Lower leg skin (tissue), 4 donors: ENCODE results near the gene TLX1. TPM values are rescaled to one million over a fixed set of nuclear protein-coding genes. Genes with fewer than 3 reads are reported as not detected.

Experiments used
- DNase-seq, 2 donors: peaks; one replicate each; pipeline ENCODE4 v3.0.0-alpha.2; 2019; ENCODE audit warnings: low spot score in 2 of 2
- H3K4me3 ChIP-seq: fragments of 200-600 bp; sonication (generic); 2 replicates; pipeline ENCODE4 v1.5.1; 2017; ENCODE audit warnings: mild to moderate bottlenecking, low read depth; ENCODE audit not compliant: poor library complexity, severe bottlenecking
- CTCF ChIP-seq, 3 donors: fragments of 450-650 bp; IDR thresholded peaks; one replicate each; pipeline ENCODE4 v1.5.1; 2016; ENCODE audit warnings: antibody characterized with exemption in 3 of 3, mild to moderate bottlenecking in 3 of 3, moderate library complexity in 2 of 3
- POLR2A ChIP-seq, 2 donors: fragments of 450-650 bp; IDR thresholded peaks; one replicate each; pipeline ENCODE4 v1.6.1; 2016 to 2017; ENCODE audit warnings: antibody characterized with exemption in 2 of 2, mild to moderate bottlenecking in 1 of 2, moderate library complexity in 1 of 2
- WGBS, 2 donors: methylation state at CpG; one replicate each; pipeline ENCODE4 v1.1.5; 2018; 5-methylcytosine and 5-hydroxymethylcytosine counted together
- intact Hi-C: fragments of 100-400 bp; cut with DNase I; formaldehyde crosslinking; loops from one replicate; pipeline ENCODE4 v1.15.0; 2023; ENCODE audit warnings: low total_unique reads
- total RNA-seq, 4 donors: library from RNA; depleted of rRNA; stranded (reverse); fragments of >200 nt; gene quantifications; one replicate each; pipeline ENCODE4 v1.1.0, GENCODE V29; 2016

The TLX1 gene
- total RNA-seq, 4 donors from 2014 or later: 0.15 to 0.25 TPM; not detected in 2

GRCh38 chr10:101120520-101120883 is 10.6 kb upstream of the TLX1 start:
- intact Hi-C loops: no loop called here
- H3K4me3 ChIP-seq: peak overlapping the region; percentile 29
- no peak for TF ChIP-seq POLR2A (IDR thresholded peaks at IDR 0.05)
- TF ChIP-seq CTCF (IDR thresholded peaks at IDR 0.05): no peak
- no peak for DNase-seq
- 94 to 100% methylated on average over 2 of the region's 2 CpGs for WGBS, 2 donors

GRCh38 chr10:101120884-101121653 is 10.0 kb upstream of the TLX1 start:
- TF ChIP-seq CTCF (IDR thresholded peaks at IDR 0.05) (no peak), POLR2A (IDR thresholded peaks at IDR 0.05) (no peak)

GRCh38 chr10:101121654-101122031 is 9.5 kb upstream of the TLX1 start:
- intact Hi-C loops: no loop called here
- no peak for TF ChIP-seq CTCF (IDR thresholded peaks at IDR 0.05)
- TF ChIP-seq POLR2A (IDR thresholded peaks at IDR 0.05): no peak
- 8 to 11% methylated on average over 15 of the region's 15 CpGs for WGBS, 2 donors
- no peak for DNase-seq
- H3K4me3 ChIP-seq: no peak overlapping the region

More at GRCh38 chr10:101120884-101121653, 10.0 kb upstream of the TLX1 start:
- intact Hi-C loops: no loop called here
- DNase-seq: no peak
- H3K4me3 ChIP-seq: peak overlapping the region; percentile 29
- 9 to 10% methylated on average over 41 of the region's 41 CpGs for WGBS, 2 donors

- WGBS, 2 donors: 37 to 46% methylated on average over 15 of the region's 16 CpGs
Observed at GRCh38 chr10:101122270-101123084, 8.6 kb upstream of the TLX1 start.

More at GRCh38 chr10:101122270-101123084, 8.6 kb upstream of the TLX1 start:
- DNase-seq: no peak
- no peak for TF ChIP-seq POLR2A (IDR thresholded peaks at IDR 0.05)
- no peak for TF ChIP-seq CTCF (IDR thresholded peaks at IDR 0.05)
- intact Hi-C loops: no loop called here
- no peak overlapping the region for H3K4me3 ChIP-seq
